HepG2 (cell line): ENCODE results near the gene SLC19A1. TPM values are rescaled to one million over a fixed set of nuclear protein-coding genes. Genes with fewer than 3 reads are reported as not detected.
A peak's percentile ranks its signal among the peaks of the same experiment; 100 is the strongest.

Experiments
- AHR ChIP-seq: IDR thresholded peaks from 2 replicates; pipeline ENCODE4 v1.6.1; 2018; ENCODE audit warnings: missing genetic modification reagents, missing compliant biosample characterization
- FOXJ3 ChIP-seq: sonication (generic); formaldehyde crosslinking; IDR thresholded peaks from 2 replicates; pipeline ENCODE4 v1.4.0; 2020; ENCODE audit warnings: missing genetic modification reagents, mild to moderate bottlenecking, borderline replicate concordance
- HES4 ChIP-seq: sonication (generic); formaldehyde crosslinking; IDR thresholded peaks from 2 replicates; pipeline ENCODE4 v1.9.0; 2021; ENCODE audit warnings: mild to moderate bottlenecking, missing genetic modification reagents, borderline replicate concordance
- MAX ChIP-seq: IDR thresholded peaks from 2 replicates; pipeline ENCODE4 v1.6.1; 2012; ENCODE audit warnings: inconsistent platforms
- PHB2 ChIP-seq: fragments of 450-650 bp; IDR thresholded peaks from 2 replicates; pipeline ENCODE4 v1.6.1; 2018; ENCODE audit not compliant: partially characterized antibody
- SATB2 ChIP-seq: sonication (generic); formaldehyde crosslinking; IDR thresholded peaks from 2 replicates; pipeline ENCODE4 v1.5.0; 2020; ENCODE audit warnings: missing genetic modification reagents
- SCMH1 ChIP-seq: sonication (generic); formaldehyde crosslinking; IDR thresholded peaks from 2 replicates; pipeline ENCODE4 v1.9.0; 2021; ENCODE audit warnings: missing genetic modification reagents, mild to moderate bottlenecking, borderline replicate concordance
- SOX6 ChIP-seq, 2 experiments: fragments of 450-650 bp in 1 of 2; sonication (generic) in 1 of 2; formaldehyde crosslinking in 1 of 2; IDR thresholded peaks; 2 replicates each; pipeline versions ENCODE4 v1.4.0 to v1.6.1; 2017 to 2020; ENCODE audit warnings: antibody characterized with exemption in 1 of 2, mild to moderate bottlenecking in 1 of 2, missing genetic modification reagents in 1 of 2
- THRA ChIP-seq: sonication (generic); formaldehyde crosslinking; IDR thresholded peaks from 2 replicates; pipeline ENCODE4 v1.4.0; 2020; ENCODE audit warnings: missing genetic modification reagents, borderline replicate concordance
- ZFY ChIP-seq: sonication (generic); formaldehyde crosslinking; IDR thresholded peaks from 2 replicates; pipeline ENCODE4 v1.4.0; 2020; ENCODE audit warnings: missing genetic modification reagents
- ZNF138 ChIP-seq: sonication (generic); formaldehyde crosslinking; IDR thresholded peaks from 2 replicates; pipeline ENCODE4 v1.5.0; 2020; ENCODE audit warnings: mild to moderate bottlenecking, low read depth, missing genetic modification reagents
- ZNF318 ChIP-seq: sonication (generic); formaldehyde crosslinking; IDR thresholded peaks from 2 replicates; pipeline ENCODE4 v1.4.0; 2020; ENCODE audit warnings: mild to moderate bottlenecking, missing genetic modification reagents
- ZNF329 ChIP-seq: sonication (generic); formaldehyde crosslinking; IDR thresholded peaks from 2 replicates; pipeline ENCODE4 v1.9.0; 2021; ENCODE audit warnings: low read depth, mild to moderate bottlenecking, missing genetic modification reagents
- ZNF451 ChIP-seq: sonication (generic); formaldehyde crosslinking; IDR thresholded peaks from 2 replicates; pipeline ENCODE4 v1.5.0; 2020; ENCODE audit warnings: mild to moderate bottlenecking, missing genetic modification reagents
- ZNF569 ChIP-seq: sonication (generic); formaldehyde crosslinking; IDR thresholded peaks from 2 replicates; pipeline ENCODE4 v1.5.0; 2020; ENCODE audit warnings: mild to moderate bottlenecking, missing genetic modification reagents, moderate library complexity, borderline replicate concordance
- ZNF800 ChIP-seq: sonication (generic); formaldehyde crosslinking; IDR thresholded peaks from 2 replicates; pipeline ENCODE4 v1.4.0; 2020; ENCODE audit warnings: missing genetic modification reagents
- ZNF883 ChIP-seq: sonication (generic); formaldehyde crosslinking; IDR thresholded peaks from 2 replicates; pipeline ENCODE4 v1.5.1; 2020; ENCODE audit warnings: mild to moderate bottlenecking, missing genetic modification reagents; ENCODE audit errors: not compliant biosample characterization
- polyA plus RNA-seq, 8 experiments: library from polyadenylated mRNA; depleted of rRNA in 3 of 8; stranded (reverse) in 7 of 8; unstranded in 1 of 8; fragments of >200 nt; fragmentation: Illumina TruSeq in 4 of 8; extraction: Trizol in 4 of 8; gene quantifications; 2 replicates each; pipeline versions ENCODE4 v1.2.1 to v1.2.3, GENCODE V29; 2011 to 2016; ENCODE audit warnings: low read depth in 4 of 8, missing spikeins in 1 of 8, mixed read lengths in 1 of 8; ENCODE audit not compliant: insufficient read depth in 1 of 8
- total RNA-seq, 5 experiments: library from RNA; depleted of rRNA; stranded (reverse); fragments of >200 nt; fragmentation: Illumina TruSeq; extraction: Trizol; gene quantifications; 2 replicates each; pipeline ENCODE4 v1.2.3, GENCODE V29; 2016; ENCODE audit warnings: low read depth in 1 of 5

The SLC19A1 gene
- total and polyA plus RNA-seq, 2 of the 13 experiments (the other 11 are each of a cell fraction or from before 2014, with no cell fraction given), result 21.8 to 23.0 TPM

- TF ChIP-seq ZNF318 (CRISPR knock-in tag) (no peak; the same call in 1 of the 2 replicates), FOXJ3 (CRISPR knock-in tag) (peak; percentile 47; the same call in 1 of the 2 replicates), SOX6 (IDR thresholded peaks at IDR 0.05) (no peak), SOX6 (CRISPR knock-in tag; IDR thresholded peaks at IDR 0.05) (no peak; the same call in 1 of the 2 replicates), MAX (peak; percentile 90), ZNF138 (CRISPR knock-in tag) (no peak; the same call in 1 of the 2 replicates), ZNF569 (CRISPR knock-in tag) (no peak), ZFY (peak; percentile 91), SCMH1 (CRISPR knock-in tag) (no peak), HES4 (CRISPR knock-in tag) (peak; percentile 76; the same call in 1 of the 2 replicates), AHR (CRISPR knock-in tag) (no peak), ZNF329 (CRISPR knock-in tag) (no peak), PHB2 (no peak), ZNF800 (CRISPR knock-in tag) (no peak), THRA (peak; percentile 52; the same call in 1 of the 2 replicates), ZNF451 (no peak; the same call in 1 of the 2 replicates), SATB2 (no peak), ZNF883 (CRISPR knock-in tag) (no peak)
Measured at GRCh38 chr21:45525153-45525909, 16.9 kb downstream of the SLC19A1 start (continued).
